Measurements from ENCODE around the gene ID2. TPM values are rescaled to one million over a fixed set of nuclear protein-coding genes. Genes with fewer than 3 reads are reported as not detected.
A peak's percentile ranks its signal among the peaks of the same experiment; 100 is the strongest.

ID2 gene
- total and polyA plus RNA-seq, 4 donors: 149 to 488 (median 245) TPM

GRCh38 chr2:8680822-8681760 is 765 bp upstream of the ID2 start:
- Histone ChIP-seq H3K27me3 (ENCODE audit: control insufficient read depth in 4 of 4, insufficient read depth in 4 of 4, low read length in 3 of 4) (no peaks in the 10 kb centered on the region), H3K36me3 (ENCODE audit: control insufficient read depth in 4 of 4, insufficient read depth in 3 of 4, low read depth in 1 of 4, low read length in 3 of 4) (no peaks in the 10 kb centered on the region), H3K9ac (ENCODE audit: low read depth in 1 of 2, low read length in 2 of 2) (peak overlapping the region; percentile 77 to 84), H3K4me1 (ENCODE audit: control insufficient read depth in 4 of 4, insufficient read depth in 4 of 4, low read length in 3 of 4) (peaks cover 2 to 26% (median 7%) of the 10 kb centered on the region in 4 donors), H3K27ac (ENCODE audit: low read depth in 1 of 2, low read length in 2 of 2) (peak overlapping the region; percentile 100), H3K4me3 (ENCODE audit: low read depth in 1 of 3, low read length in 3 of 3) (peak overlapping the region; percentile 51 to 76 (median 68)), H3K9me3 (ENCODE audit: control insufficient read depth in 4 of 4, low read length in 3 of 4) (no peaks in the 10 kb centered on the region)
- peak; percentile 66 for DNase-seq (ENCODE audit: low spot score)
- TF ChIP-seq CTCF (IDR thresholded peaks at IDR 0.05; ENCODE audit: low read depth, low read length, missing input control): peak; percentile 7
- no peak for TF ChIP-seq YY1 (IDR thresholded peaks at IDR 0.05)
- peak in 1 of 2 donors; percentile 27 for TF ChIP-seq RAD21 (IDR thresholded peaks at IDR 0.05)
- peak; percentile 91 to 93 for TF ChIP-seq EGR1 (IDR thresholded peaks at IDR 0.05; ENCODE audit: low read depth in 2 of 2)
- peak in 1 of 2 donors; percentile 49 for TF ChIP-seq RXRA (IDR thresholded peaks at IDR 0.05)
- TF ChIP-seq JUND (IDR thresholded peaks at IDR 0.05): no peak
- 1% methylated on average over 30 of the region's 30 CpGs for WGBS

GRCh38 chr2:8682719-8683667 is 1.1 kb downstream of the ID2 start:
- Histone ChIP-seq H3K4me1 (ENCODE audit: control insufficient read depth in 4 of 4, insufficient read depth in 4 of 4, low read length in 3 of 4) (peaks cover 2 to 15% (median 4%) of the 10 kb centered on the region in 4 donors), H3K27ac (ENCODE audit: low read depth in 1 of 2, low read length in 2 of 2) (peak overlapping the region; percentile 90 to 96), H3K4me3 (ENCODE audit: low read depth in 1 of 3, low read length in 3 of 3) (peak overlapping the region; percentile 91 to 97 (median 92)), H3K36me3 (ENCODE audit: control insufficient read depth in 4 of 4, insufficient read depth in 3 of 4, low read depth in 1 of 4, low read length in 3 of 4) (no peaks in the 10 kb centered on the region), H3K9ac (ENCODE audit: low read depth in 1 of 2, low read length in 2 of 2) (peak overlapping the region; percentile 94 to 100), H3K27me3 (ENCODE audit: control insufficient read depth in 4 of 4, insufficient read depth in 4 of 4, low read length in 3 of 4) (no peaks in the 10 kb centered on the region), H3K9me3 (ENCODE audit: control insufficient read depth in 4 of 4, low read length in 3 of 4) (no peaks in the 10 kb centered on the region)
- no peak for TF ChIP-seq HNF4A (conservative IDR thresholded peaks at IDR 0.05)
- no peak for TF ChIP-seq NR2F2 (IDR thresholded peaks at IDR 0.05)
- no peak for TF ChIP-seq JUND (IDR thresholded peaks at IDR 0.05)
- TF ChIP-seq CTCF (IDR thresholded peaks at IDR 0.05; ENCODE audit: low read depth, low read length, missing input control): no peak
- TF ChIP-seq GABPA (IDR thresholded peaks at IDR 0.05 in 1 of 2, conservative IDR thresholded peaks at IDR 0.05 in 1 of 2): no peak
- no peak for TF ChIP-seq MAX (IDR thresholded peaks at IDR 0.05)
- no peak for TF ChIP-seq YY1 (IDR thresholded peaks at IDR 0.05)
- TF ChIP-seq FOXA2 (IDR thresholded peaks at IDR 0.05): no peak
- peak; percentile 4 for TF ChIP-seq ATF3 (IDR thresholded peaks at IDR 0.05)
- no peak for TF ChIP-seq HNF4G (IDR thresholded peaks at IDR 0.05)
- TF ChIP-seq REST (IDR thresholded peaks at IDR 0.05): peak; percentile 48
- TF ChIP-seq SP1 (IDR thresholded peaks at IDR 0.05): peak; percentile 21
- TF ChIP-seq FOXA1 (IDR thresholded peaks at IDR 0.05): no peak
- TF ChIP-seq ZBTB33 (IDR thresholded peaks at IDR 0.05): no peak
- peak; percentile 42 to 43 for TF ChIP-seq RAD21 (IDR thresholded peaks at IDR 0.05)
- TF ChIP-seq EGR1 (IDR thresholded peaks at IDR 0.05; ENCODE audit: low read depth in 2 of 2): no peak
- TF ChIP-seq RXRA (IDR thresholded peaks at IDR 0.05): no peak
- TF ChIP-seq TAF1 (conservative IDR thresholded peaks at IDR 0.05): peak; percentile 76
- WGBS: under 1% methylated on average over 30 of the region's 30 CpGs
- DNase-seq (ENCODE audit: low spot score): peak; percentile 60
